ENCODE data around the gene CST8.
"Not testable (repeated sequence)": the region's sequence is repeated elsewhere in the genome, so short reads cannot be mapped to it uniquely, and the experiment has no call there.

CST8 gene, protein sequence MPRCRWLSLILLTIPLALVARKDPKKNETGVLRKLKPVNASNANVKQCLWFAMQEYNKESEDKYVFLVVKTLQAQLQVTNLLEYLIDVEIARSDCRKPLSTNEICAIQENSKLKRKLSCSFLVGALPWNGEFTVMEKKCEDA

DNA sequence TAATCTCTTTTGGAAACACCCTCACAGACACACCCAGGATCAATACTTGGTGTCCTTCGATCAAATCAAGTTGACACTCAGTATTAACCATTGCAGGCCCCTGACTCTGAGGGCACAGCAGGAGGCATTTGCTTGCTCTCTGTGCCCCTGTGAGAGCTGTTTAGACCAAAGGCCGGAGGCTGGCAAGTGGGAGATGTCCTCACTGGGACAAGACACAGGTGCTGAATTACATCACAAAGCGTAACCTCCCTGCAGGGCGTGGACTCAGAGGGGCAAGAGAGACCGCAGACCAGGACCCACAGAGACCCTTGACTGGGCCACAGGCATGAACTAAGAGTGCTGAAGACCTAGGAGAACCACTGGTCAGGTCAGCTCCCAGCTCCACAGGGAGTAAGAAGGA, at the start of gene CST8:
Gene CST8 (plus strand): TSS at position 301 of the 400 bp plus-strand sequence. CDS start 551 bp downstream, outside the sequence.
- no peak for DNase-seq

- peak; percentile 76 for DNase-seq
Observed at GRCh38 chr20:23441850-23442313, 49.0 kb upstream of the CST8 start.

DNA sequence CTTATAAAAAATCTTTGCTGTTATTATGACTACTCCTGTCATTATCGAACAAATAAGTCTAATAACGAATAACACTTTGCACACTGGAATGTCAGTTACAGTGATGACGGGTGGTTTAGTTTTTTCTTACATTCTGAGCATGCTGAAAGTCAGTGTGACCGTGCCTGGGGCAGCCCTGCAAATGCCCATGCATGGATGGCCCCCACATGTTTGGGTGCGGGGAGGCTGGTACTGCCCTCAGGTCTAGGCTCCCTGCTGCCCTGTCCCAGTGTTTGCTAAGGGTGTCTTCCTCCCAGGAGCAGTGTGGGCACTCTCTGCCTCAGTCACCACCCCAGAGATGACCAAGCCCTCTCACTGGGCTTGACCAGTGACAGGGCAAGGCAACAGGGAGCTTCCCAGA, 48.5 kb upstream of the CST8 start:
- DNase-seq: no peak

GRCh38 chr20:23444859-23445258, 46.1 kb upstream of the CST8 start:
- DNase-seq: no peak

DNA sequence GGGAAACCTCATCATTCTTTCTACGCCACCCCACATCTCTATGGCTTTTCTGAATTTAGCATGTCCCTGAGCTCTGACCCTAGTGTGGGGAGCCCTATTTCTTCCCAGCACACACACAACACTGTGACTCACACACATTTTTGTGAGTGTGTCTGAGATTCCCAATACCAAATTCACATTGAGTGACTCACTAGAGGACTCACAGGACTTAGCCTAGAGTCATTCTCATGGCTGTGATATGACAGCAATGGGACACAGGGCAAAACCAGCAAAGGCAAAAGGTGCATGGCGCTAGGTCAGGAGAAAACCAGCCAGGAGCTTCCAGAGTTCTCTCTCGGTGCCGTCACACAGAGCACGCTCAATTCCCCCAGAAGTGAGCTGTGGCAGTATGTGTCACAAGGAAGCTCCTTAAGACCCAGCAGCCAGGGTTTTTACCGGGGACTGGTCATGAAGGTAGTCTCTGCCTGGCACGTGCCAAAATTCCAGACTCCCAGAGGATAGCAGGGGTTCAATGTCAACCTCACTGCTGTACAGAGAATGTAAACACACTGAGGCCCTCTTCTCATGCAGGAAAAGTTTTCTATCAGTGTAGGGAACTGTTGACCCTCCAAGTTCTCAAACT, 45.2 kb upstream of the CST8 start:
- DNase-seq: no peak

DNA sequence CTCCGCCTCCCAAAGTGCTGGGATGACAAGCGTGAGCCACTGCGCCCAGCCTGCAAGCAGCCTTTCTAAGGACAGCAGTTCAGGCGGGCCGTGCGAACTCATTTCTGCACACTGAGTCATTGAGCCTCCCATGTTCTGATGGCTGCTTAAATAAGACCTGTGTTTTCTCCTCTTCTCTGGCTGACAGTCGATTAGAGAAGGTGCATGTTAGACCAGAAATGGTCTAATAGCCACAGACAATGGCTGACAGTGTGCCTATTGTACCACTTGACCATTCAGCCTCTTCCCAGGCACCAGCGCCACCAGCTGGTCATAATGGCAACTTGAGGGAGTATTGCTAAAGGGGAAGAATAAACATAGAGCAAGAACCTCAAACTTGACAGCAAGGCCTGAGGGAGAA, 44.4 kb upstream of the CST8 start:
- DNase-seq: peak; percentile 65

DNA sequence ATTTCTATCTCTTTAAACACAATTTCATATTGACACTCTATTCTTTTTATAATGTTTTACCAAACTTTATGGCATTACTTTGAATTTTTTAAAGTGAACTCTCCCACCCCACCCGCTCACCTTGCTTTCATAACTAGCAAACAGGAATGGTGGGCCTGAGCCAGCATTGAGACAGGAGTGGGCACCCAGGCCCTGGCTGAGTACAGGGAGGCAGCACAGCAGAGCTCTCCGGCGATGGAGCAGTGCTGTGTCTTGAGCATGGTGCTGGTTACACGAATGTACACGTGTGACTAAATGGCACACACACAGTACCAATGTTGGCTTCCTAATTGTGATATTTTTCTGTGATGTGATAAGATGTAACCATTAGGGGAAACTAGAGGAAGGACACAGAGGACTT, 42.8 kb upstream of the CST8 start:
- DNase-seq: no peak

GRCh38 chr20:23449421-23449820, 41.5 kb upstream of the CST8 start:
- DNase-seq: no peak

DNA sequence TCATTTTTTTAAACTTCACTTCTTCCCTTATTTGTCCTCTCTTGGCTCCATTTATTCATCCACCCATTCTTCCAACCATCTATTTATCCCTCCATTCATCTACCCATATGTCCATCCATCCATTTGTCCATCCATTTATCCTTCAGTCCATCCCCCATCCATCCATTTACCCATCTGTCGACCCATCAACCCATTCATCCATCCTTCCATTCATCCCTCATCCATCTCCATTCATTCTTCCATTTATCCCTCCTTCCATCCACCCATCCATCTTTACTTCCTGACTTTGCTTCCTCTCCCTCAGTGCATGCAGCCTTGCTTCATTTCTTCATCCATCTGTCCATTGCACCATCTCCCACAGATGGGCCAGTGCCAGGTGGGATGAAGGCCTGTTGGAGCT, 40.0 kb upstream of the CST8 start:
- no peak for DNase-seq

GRCh38 chr20:23451956-23452487, 38.9 kb upstream of the CST8 start:
- no peak for DNase-seq

DNA sequence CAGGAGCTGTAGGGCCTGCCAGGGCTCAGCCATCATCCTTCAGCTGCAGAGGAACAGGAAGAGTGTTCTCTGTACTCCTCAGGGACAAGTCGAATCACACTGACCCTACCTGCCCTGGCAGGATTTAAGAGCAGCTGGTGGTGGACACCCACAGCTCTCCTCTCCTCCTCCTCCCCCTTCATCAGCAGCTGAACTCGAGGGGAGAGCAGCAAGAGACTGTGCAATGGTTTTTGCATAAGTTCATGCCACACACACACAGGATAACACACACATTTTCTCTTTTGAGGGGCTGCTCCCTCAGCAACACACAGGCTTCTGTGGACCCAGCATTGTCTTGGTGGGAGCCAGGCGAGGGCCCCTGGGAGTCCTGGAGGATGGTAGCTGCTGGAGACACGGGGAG, 38.1 kb upstream of the CST8 start, which contains the start of gene CST11:
Gene CST11 (minus strand): TSS at position 101 of the 400 bp plus-strand sequence. CDS start 65 bp downstream, at position 36.
- DNase-seq: no peak

GRCh38 chr20:23453549-23454543, 37.1 kb upstream of the CST8 start:
- DNase-seq: no peak

DNA sequence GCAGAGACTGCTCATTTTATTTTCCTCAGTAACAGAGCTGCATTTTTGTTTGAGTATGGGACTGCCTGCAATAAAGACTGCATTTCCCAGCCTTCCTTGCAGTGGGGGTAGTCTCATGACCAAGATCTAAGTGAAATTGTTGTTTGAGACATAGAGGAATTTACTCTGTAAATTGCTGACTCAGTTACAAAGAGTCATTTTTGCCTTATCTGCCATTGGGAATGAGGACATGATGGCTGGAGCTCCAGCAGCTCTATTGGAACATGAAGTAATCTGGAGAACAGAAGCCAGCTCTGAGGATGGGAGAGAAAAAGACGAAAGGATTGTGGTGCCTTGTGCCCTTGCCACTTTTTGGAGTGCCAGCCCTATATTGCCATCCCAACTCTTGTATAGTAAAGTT, 36.1 kb upstream of the CST8 start:
- DNase-seq: no peak

DNA sequence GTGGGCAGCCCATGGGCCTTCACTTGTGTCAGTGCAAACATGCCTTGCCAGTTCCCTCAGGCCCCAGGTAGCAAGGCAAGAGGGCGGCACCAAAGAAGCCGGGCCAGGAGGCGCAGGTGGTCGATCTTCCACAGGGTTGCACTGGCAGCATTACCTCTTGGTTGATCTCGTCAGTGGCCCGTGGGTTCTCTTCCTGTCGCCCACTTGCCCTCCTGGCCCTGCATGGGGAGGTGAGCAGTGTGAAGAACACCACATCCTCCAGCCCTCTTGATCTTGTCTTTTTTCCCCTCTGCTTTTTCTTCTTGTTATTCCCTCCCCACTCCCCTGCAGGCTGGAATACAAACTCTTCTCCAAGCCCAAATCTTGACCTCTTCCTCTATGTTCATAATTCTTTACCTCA, 35.3 kb upstream of the CST8 start:
- DNase-seq: no peak

- no peak for DNase-seq
Observed at GRCh38 chr20:23456409-23456808, 34.5 kb upstream of the CST8 start.

DNA sequence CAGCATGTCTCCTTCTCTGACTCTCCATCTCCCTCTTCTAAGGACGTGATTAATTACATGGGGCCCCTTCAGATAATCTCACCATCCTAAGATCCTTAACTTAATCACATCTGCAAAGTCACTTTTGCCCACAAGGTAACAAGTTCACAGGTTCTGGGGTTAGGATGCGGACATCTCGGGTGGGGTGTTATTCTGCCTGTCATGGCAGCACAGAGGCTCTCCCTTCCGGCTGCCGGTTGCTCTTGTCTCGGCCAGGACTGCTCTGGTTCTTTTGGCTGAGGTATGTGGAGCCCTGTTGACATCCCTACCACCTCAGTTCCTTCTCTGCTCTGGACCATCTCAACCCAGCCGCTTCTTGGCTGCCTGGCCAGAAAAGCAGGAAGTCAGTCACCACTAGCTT, 34.0 kb upstream of the CST8 start:
- DNase-seq: no peak

DNA sequence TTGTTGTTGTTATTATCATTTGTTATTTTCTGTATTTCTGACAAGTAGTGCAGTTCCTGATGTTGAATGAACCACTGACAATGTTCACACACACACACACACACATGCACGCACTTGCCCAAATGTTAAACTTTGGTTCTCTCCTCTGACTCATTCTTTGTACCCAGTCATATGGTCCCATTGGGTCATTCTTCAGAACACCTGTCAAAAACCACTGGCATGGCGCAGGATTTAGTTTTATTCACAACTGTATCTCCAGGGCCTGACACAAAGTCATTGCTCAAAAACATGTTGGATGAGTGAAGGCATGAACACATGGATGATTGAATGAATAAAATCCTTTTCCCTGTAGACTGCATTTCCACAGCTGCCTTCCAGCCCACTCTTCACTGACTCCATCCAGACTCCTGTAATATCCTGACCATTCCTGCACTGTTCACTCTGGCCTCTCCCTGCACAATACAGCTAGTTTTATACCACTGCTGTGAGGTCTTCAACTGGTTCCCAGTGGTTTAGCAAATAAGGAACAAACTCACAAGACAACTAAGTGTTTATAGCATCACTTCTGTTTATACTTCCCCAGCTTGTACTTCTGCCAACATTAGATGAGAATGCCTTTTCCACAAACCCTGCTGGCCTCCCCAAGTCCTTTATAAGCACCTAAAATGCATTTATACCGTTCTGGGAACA, 31.3 kb upstream of the CST8 start:
- DNase-seq: no peak

- no peak for DNase-seq
Observed at GRCh38 chr20:23461180-23461579, 29.7 kb upstream of the CST8 start.

DNA sequence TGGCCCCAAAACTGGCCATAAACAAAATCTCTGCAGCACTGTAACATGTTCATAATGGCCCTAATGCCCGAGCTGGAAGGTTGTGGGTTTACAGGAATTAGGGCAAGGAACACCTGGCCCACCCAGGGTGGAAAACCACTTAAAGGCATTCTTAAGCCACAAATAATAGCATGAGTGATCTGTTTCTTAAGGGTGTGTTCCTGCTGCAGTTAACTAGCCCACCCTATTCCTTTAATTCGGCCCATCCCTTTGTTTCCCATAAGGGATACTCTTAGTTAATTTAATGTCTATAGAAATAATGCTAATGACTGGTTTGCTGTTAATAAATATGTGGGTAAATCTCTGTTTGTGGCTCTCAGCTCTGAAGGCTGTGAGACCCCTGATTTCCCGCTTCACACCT, 24.0 kb upstream of the CST8 start:
- not testable (repeated sequence) for DNase-seq

DNA sequence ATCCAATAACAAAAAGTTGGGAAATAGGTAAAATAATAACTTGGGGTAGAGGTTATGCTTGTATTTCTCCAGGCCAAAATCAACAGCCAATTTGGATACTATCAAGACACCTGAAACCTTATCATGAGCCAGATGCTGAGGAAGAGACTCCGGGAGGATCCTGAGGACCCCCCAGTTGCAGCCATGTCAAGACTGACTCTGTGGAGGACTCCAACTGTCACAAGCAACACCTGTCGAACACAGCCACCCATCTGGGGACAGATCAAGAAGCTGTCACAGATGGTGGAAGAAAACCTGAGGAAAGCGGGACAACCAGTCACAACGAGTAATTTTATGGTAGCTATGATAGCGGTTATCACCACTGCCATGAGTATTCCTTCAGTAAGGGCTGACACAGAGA, 18.6 kb upstream of the CST8 start:
- not testable (repeated sequence) for DNase-seq

DNA sequence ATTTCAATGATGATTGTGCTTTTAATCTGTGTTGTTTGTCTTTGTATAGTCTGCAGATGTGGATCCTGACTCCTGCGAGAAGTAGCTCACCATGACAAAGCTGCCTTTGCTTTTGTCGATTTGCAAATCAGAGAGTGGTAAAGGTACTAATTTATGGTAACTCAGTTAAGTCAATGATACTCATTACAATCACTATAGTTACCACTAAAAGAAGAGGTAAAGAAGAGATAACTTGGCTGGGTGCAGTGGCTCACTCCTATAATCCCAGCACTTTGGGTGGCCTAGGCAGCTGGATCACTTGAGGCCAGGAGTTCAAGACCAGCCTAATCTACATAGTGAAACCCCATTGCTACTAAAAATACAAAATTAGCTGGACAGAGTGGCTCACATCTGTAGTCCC, 17.6 kb upstream of the CST8 start:
- not testable (repeated sequence) for DNase-seq

DNA sequence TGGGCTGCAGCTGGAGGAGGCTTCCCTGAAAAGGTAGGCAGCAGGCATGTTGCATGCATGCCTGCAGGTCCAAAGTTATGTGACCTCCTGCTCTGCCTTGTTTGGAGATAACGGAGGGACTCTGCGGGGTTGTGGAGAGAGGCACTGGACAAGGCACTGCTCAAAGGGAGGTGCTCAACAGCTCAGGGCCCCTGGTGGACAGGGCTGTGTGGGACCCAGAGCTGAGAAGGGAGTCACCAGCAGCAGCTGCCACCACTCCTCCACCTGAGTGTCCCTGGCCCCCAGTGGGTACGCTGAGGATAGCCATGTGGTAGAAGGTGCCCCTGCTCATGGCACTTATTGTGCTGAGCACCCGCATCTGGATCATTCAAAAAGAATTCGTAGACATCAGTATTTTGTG, 15.5 kb upstream of the CST8 start:
- no peak for DNase-seq

Measured in hematopoietic multipotent progenitor cell treated with erythropoietin and hydrocortisone succinate and interleukin-3 and kit ligand, for 8 days (in vitro differentiated cells).